HG03060 (cell line): ENCODE results near the gene SIK1.
"Not testable (repeated sequence)": the region's sequence is repeated elsewhere in the genome, so short reads cannot be mapped to it uniquely, and the experiment has no call there.

Experiments used
- ATAC-seq: cut with Tn5 transposase; IDR thresholded peaks from one replicate; pipeline ENCODE4 v1.9.1; 2021; ENCODE audit warnings: low read depth, moderate number of reproducible peaks; ENCODE audit not compliant: unreplicated experiment

SIK1 gene

GRCh38 chr21:43440835-43441727 is 14.2 kb upstream of the SIK1 start:
- not testable (repeated sequence) for ATAC-seq

GRCh38 chr21:43439316-43440075 is 12.6 kb upstream of the SIK1 start:
- not testable (repeated sequence) for ATAC-seq

- ATAC-seq: not testable (repeated sequence)
Observed at GRCh38 chr21:43436272-43436671, 9.3 kb upstream of the SIK1 start.

- ATAC-seq: not testable (repeated sequence)
Observed at GRCh38 chr21:43433340-43434136, 6.6 kb upstream of the SIK1 start.

GRCh38 chr21:43430830-43431416 is 4.0 kb upstream of the SIK1 start:
- ATAC-seq: not testable (repeated sequence)

- not testable (repeated sequence) for ATAC-seq
Observed at GRCh38 chr21:43428964-43429363, 2.0 kb upstream of the SIK1 start.

GRCh38 chr21:43427242-43427559 is 270 bp upstream of the SIK1 start:
- ATAC-seq: not testable (repeated sequence)

GRCh38 chr21:43426004-43426403 is 927 bp downstream of the SIK1 start:
- ATAC-seq: not testable (repeated sequence)

- ATAC-seq: not testable (repeated sequence)
Observed at GRCh38 chr21:43419475-43419874, 7.5 kb downstream of the SIK1 start.

- not testable (repeated sequence) for ATAC-seq
Observed at GRCh38 chr21:43414576-43414975, 12.4 kb downstream of the SIK1 start.

- ATAC-seq: not testable (repeated sequence)
Observed at GRCh38 chr21:43412020-43412788, 14.7 kb downstream of the SIK1 start.

- ATAC-seq: not testable (repeated sequence)
Observed at GRCh38 chr21:43410456-43411068, 16.4 kb downstream of the SIK1 start.

- ATAC-seq: not testable (repeated sequence)
Observed at GRCh38 chr21:43407139-43407538, 19.8 kb downstream of the SIK1 start.

- ATAC-seq: not testable (repeated sequence)
Observed at GRCh38 chr21:43404450-43404849, 22.5 kb downstream of the SIK1 start.

- not testable (repeated sequence) for ATAC-seq
Observed at GRCh38 chr21:43403651-43404430, 23.1 kb downstream of the SIK1 start.

- not testable (repeated sequence) for ATAC-seq
Observed at GRCh38 chr21:43401125-43401524, 25.8 kb downstream of the SIK1 start.

GRCh38 chr21:43399595-43400015 is 27.3 kb downstream of the SIK1 start:
- not testable (repeated sequence) for ATAC-seq

GRCh38 chr21:43399136-43399535 is 27.8 kb downstream of the SIK1 start:
- not testable (repeated sequence) for ATAC-seq
